Heart right ventricle (tissue), 16 donors: ENCODE measurements around the gene CCDC28A. TPM values are rescaled to one million over a fixed set of nuclear protein-coding genes. Genes with fewer than 3 reads are reported as not detected.

ENCODE experiments used
- ATAC-seq, 8 donors: fragments of 200-7000 bp; cut with Tn5 transposase; one replicate each; pipeline ENCODE4 v1.9.1; 2020; ENCODE audit warnings: mild to moderate bottlenecking in 8 of 8, moderate library complexity in 8 of 8, moderate number of reproducible peaks in 1 of 8
- DNase-seq, 2 donors: peaks; one replicate each; pipeline ENCODE4 v3.0.0-alpha.2; 2020
- H3K27ac ChIP-seq, 10 donors: fragments of 200-600 bp; sonication (generic) in 2 of 10; one replicate each; pipeline versions ENCODE4 v1.5.0 to v1.8.0; 2020 to 2022; ENCODE audit warnings: mild to moderate bottlenecking in 3 of 10
- H3K27me3 ChIP-seq, 7 donors: fragments of 200-600 bp; one replicate each; pipeline ENCODE4 v1.8.0; 2021 to 2022; ENCODE audit warnings: mild to moderate bottlenecking in 2 of 7
- H3K36me3 ChIP-seq, 9 donors: fragments of 200-600 bp; sonication (generic) in 1 of 9; one replicate each; pipeline versions ENCODE4 v1.5.0 to v1.8.0; 2020 to 2022; ENCODE audit warnings: mild to moderate bottlenecking in 2 of 9
- H3K4me1 ChIP-seq, 9 donors: fragments of 200-600 bp; sonication (generic) in 1 of 9; one replicate each; pipeline versions ENCODE4 v1.5.0 to v1.8.0; 2020 to 2022; ENCODE audit warnings: mild to moderate bottlenecking in 4 of 9
- H3K4me3 ChIP-seq, 10 donors: fragments of 200-600 bp; sonication (generic) in 2 of 10; one replicate each; pipeline versions ENCODE4 v1.5.0 to v1.8.0; 2020 to 2022; ENCODE audit warnings: mild to moderate bottlenecking in 7 of 10, moderate library complexity in 2 of 10
- H3K9me3 ChIP-seq, 11 donors: fragments of 200-600 bp in 10 of 11; sonication (generic) in 2 of 11; one replicate each; pipeline versions ENCODE4 v1.5.0 to v1.8.0; 2013 to 2022; ENCODE audit warnings: mild to moderate bottlenecking in 2 of 11, control low read depth in 1 of 11, moderate library complexity in 1 of 11
- CTCF ChIP-seq, 9 donors: fragments of 200-600 bp; sonication (generic) in 2 of 9; IDR thresholded peaks; one replicate each; pipeline versions ENCODE4 v1.5.0 to v1.8.0; 2021 to 2022; ENCODE audit warnings: antibody characterized with exemption in 9 of 9, mild to moderate bottlenecking in 5 of 9, moderate library complexity in 1 of 9
- WGBS, 2 donors: extraction: QIAGEN DNeasy Blood & Tissue Kit; methylation state at CpG; one replicate each; pipeline ENCODE4 v1.1.7; 2013; ENCODE audit warnings: inconsistent platforms in 1 of 2; 5-methylcytosine and 5-hydroxymethylcytosine counted together
- intact Hi-C, 10 donors: fragments of 100-400 bp; cut with DNase I; formaldehyde crosslinking; loops; one replicate each; pipeline versions ENCODE4 v1.11.1 to v1.14.2; 2022
- polyA plus RNA-seq, 2 donors: library from polyadenylated mRNA; stranded (reverse); fragments of 200-250 nt; gene quantifications; one replicate each; pipeline ENCODE4 v1.2.3, GENCODE V29; 2013
- total RNA-seq, 10 donors: library from RNA; stranded (reverse); fragmentation: NEBNext Ultra II Directional in 3 of 10; extraction: Animal tissue kit (Norgen Biotek cat#: 25700) in 3 of 10; gene quantifications; one replicate each; pipeline versions ENCODE4 v1.2.1 to v1.2.4, GENCODE V29; 2021 to 2023
- donor health status: Arrhythmogenic right ventricular cardiomyopathy.
- donor health status: ischemic (EF 13 %, LVEDD 7.1; RV severe dilation, severe dysfunction).
- donor health status: healthy with polysubstance abuse.
- donor health status: DM: no; HTN: yes; CAD: no.
- donor health status: DM: no; HTN: no; CAD: no.
- donor health status: ischemic (EF 25% LVEDD 6.9; RV normal size, moderate dysfunction).
- donor health status: ischemic (EF 25% LVEDD 5.7; RV mildly dilated, moderate dysfunction).
- donor health status: healthy.
- donor health status: DM: yes; HTN: yes; CAD: no.
- donor health status: Ischemic cardiomyopathy.
- donor health status: ischemic (EF 35%, LVEDD 5.7; RV mildly dilated, moderate dysfunction).
- donor health status: nonischemic (EF 11% LVEDD 7.7; RV severe dilation, severe dysfunction).
- donor health status: DM: yes; HTN: yes; CAD: no.
- donor health status: PGD.
- donor health status: ischemic (EF 29% LVEDD 5.4; RV normal size, mild dysfunction).
- donor health status: nonischemic (EF 23%, LVEDD 6.1; RV moderate dilation, normal function).

Gene CCDC28A
- total and polyA plus RNA-seq, 12 donors, result 4.9 to 25.4 (median 9.5) TPM

- no peak overlapping the region for H3K4me3 ChIP-seq
- no peak for DNase-seq
- no peaks in the 10 kb centered on the region for H3K27me3 ChIP-seq
- ATAC-seq, result no peak
- H3K36me3 ChIP-seq, result no peaks in the 10 kb centered on the region
- peaks cover 0 to 18% (median 12%) of the 10 kb centered on the region in 9 donors for H3K4me1 ChIP-seq
- H3K27ac ChIP-seq, result no peak overlapping the region
- WGBS, 2 donors, result 88 to 94% methylated on average over 1 of the region's 1 CpG
- intact Hi-C loops, result no loop called here
- H3K9me3 ChIP-seq, result no peaks in the 10 kb centered on the region
- no peak for TF ChIP-seq CTCF (IDR thresholded peaks at IDR 0.05)
Measured at GRCh38 chr6:138806889-138807288, 33.3 kb downstream of the CCDC28A start.

- Histone ChIP-seq H3K36me3 (no peaks in the 10 kb centered on the region), H3K27me3 (no peaks in the 10 kb centered on the region), H3K4me1 (peaks cover 0 to 5% (median 0%) of the 10 kb centered on the region in 9 donors), H3K4me3 (no peak overlapping the region), H3K27ac (no peak overlapping the region), H3K9me3 (no peaks in the 10 kb centered on the region)
- intact Hi-C loops, result loop anchor here in 6 of 10 donors (10.0 kb wide), 4 partner anchors 115 to 555 kb away; no protein-coding TSS in a partner anchor
- ATAC-seq (no peak), DNase-seq (no peak)
- no peak for TF ChIP-seq CTCF (IDR thresholded peaks at IDR 0.05)
- WGBS, 2 donors, result 87 to 92% methylated on average over 3 of the region's 3 CpGs
Measured at GRCh38 chr6:138809677-138810076, 36.1 kb downstream of the CCDC28A start.

GRCh38 chr6:138811866-138812265, 38.3 kb downstream of the CCDC28A start:
- Histone ChIP-seq H3K36me3 (no peaks in the 10 kb centered on the region), H3K27ac (no peak overlapping the region), H3K4me1 (no peaks in the 10 kb centered on the region), H3K4me3 (no peak overlapping the region), H3K9me3 (no peaks in the 10 kb centered on the region), H3K27me3 (no peaks in the 10 kb centered on the region)
- no peak for ATAC-seq
- DNase-seq, result no peak
- intact Hi-C loops, result loop anchor here in 6 of 10 donors (10.0 kb wide), 4 partner anchors 113 to 553 kb away; no protein-coding TSS in a partner anchor
- no peak for TF ChIP-seq CTCF (IDR thresholded peaks at IDR 0.05)
- 78 to 97% methylated on average over 3 of the region's 3 CpGs for WGBS, 2 donors

GRCh38 chr6:138814179-138814834, 40.7 kb downstream of the CCDC28A start:
- Histone ChIP-seq H3K9me3 (no peaks in the 10 kb centered on the region), H3K36me3 (no peaks in the 10 kb centered on the region), H3K27ac (no peak overlapping the region), H3K4me3 (no peak overlapping the region), H3K27me3 (no peaks in the 10 kb centered on the region), H3K4me1 (peaks cover 0 to 17% (median 0%) of the 10 kb centered on the region in 9 donors)
- WGBS, 2 donors, result 63 to 68% methylated on average over 5 of the region's 5 CpGs
- intact Hi-C loops, result loop anchor here in 6 of 10 donors (2.0 to 10.0 kb wide), 5 partner anchors 110 to 550 kb away; partner anchors contain the start of gene REPS1 (in 1 of the 6)
- ATAC-seq (no peak), DNase-seq (no peak)
- TF ChIP-seq CTCF (IDR thresholded peaks at IDR 0.05), result no peak
